Stomach (tissue), 4 donors: ENCODE results near the gene ATP5PD.

Experiments used
- POLR2A ChIP-seq, 4 donors: fragments of 450-650 bp; IDR thresholded peaks; one replicate each; pipeline ENCODE4 v1.6.1; 2016; ENCODE audit warnings: antibody characterized with exemption in 4 of 4, control low read depth in 2 of 4, mild to moderate bottlenecking in 1 of 4, moderate library complexity in 1 of 4
- POLR2AphosphoS5 ChIP-seq, 3 donors: sonication (generic); formaldehyde crosslinking; IDR thresholded peaks; one replicate each; pipeline ENCODE4 v1.6.1; 2016; ENCODE audit warnings: antibody characterized with exemption in 3 of 3
- TF ChIP-seq, protein P1 (sequence below), 7 experiments: fragments of 450-650 bp in 4 of 7; fragments of 200-600 bp in 3 of 7; sonication (generic) in 3 of 7; IDR thresholded peaks; one replicate each; pipeline ENCODE4 v1.5.1; 2016 to 2019; ENCODE audit warnings: antibody characterized with exemption in 7 of 7, control low read depth in 2 of 7, mild to moderate bottlenecking in 1 of 7

DNA sequence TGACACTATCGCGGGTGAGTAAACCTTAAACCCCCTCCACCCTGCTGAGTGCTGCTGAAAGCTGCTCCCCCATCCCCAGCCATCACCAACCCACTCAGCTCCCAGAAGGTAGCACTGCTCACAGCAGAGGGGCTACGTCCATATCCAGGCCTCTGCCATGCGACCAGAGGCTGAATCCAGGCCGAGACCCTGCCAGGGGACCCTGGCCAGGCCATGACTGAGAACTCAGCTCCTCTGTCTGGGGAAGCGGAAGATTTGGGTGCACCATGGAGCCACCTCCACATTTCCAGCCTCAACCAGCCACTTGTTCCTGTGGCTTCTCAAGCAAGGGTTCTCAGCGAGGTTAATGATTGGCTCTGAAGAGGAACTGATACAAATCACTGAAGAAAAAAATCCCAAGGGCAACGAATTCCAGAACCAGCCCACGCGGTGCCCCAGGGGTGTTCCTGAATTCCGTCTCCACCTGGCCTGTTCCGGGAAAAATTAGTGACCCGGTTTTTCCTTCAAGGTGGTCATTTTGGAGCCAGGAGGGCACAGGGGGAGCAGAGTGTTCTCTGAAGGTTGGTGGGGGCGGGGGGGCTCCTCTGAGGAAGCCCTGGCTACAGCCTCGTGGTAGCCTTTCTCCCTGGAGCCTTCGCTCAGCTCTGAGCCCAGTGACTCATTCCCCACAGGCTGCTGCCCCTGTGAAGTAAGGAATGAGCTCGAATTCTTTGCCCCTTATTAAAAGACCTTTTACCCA, 31.7 kb upstream of the ATP5PD start:
- TF ChIP-seq POLR2A (IDR thresholded peaks at IDR 0.05) (no peak), POLR2AphosphoS5 (IDR thresholded peaks at IDR 0.05) (no peak)
- TF ChIP-seq, protein P1, sequence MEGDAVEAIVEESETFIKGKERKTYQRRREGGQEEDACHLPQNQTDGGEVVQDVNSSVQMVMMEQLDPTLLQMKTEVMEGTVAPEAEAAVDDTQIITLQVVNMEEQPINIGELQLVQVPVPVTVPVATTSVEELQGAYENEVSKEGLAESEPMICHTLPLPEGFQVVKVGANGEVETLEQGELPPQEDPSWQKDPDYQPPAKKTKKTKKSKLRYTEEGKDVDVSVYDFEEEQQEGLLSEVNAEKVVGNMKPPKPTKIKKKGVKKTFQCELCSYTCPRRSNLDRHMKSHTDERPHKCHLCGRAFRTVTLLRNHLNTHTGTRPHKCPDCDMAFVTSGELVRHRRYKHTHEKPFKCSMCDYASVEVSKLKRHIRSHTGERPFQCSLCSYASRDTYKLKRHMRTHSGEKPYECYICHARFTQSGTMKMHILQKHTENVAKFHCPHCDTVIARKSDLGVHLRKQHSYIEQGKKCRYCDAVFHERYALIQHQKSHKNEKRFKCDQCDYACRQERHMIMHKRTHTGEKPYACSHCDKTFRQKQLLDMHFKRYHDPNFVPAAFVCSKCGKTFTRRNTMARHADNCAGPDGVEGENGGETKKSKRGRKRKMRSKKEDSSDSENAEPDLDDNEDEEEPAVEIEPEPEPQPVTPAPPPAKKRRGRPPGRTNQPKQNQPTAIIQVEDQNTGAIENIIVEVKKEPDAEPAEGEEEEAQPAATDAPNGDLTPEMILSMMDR (IDR thresholded peaks at IDR 0.05): no peak
